Measurements from ENCODE around the gene SIRT4. TPM values are rescaled to one million over a fixed set of nuclear protein-coding genes. Genes with fewer than 3 reads are reported as not detected.

Gene SIRT4
- total RNA-seq, 3 donors from 2014 or later: 0.53 to 3.9 (median 2.8) TPM

GRCh38 chr12:120337730-120338129, 35.6 kb downstream of the SIRT4 start:
- no peak for DNase-seq
- intact Hi-C loops (cut with DNase I, micrococcal nuclease): no loop called here
- H3K36me3 ChIP-seq (ENCODE audit: low read depth): no peaks in the 10 kb centered on the region
- H3K9me3 ChIP-seq: peaks cover 8% of the 10 kb centered on the region
- H3K4me1 ChIP-seq (ENCODE audit: low read depth): no peaks in the 10 kb centered on the region
- no peak overlapping the region for H3K4me3 ChIP-seq
- ATAC-seq: no peak
- TF ChIP-seq CTCF (IDR thresholded peaks at IDR 0.05): no peak

GRCh38 chr12:120339256-120339655, 37.1 kb downstream of the SIRT4 start:
- no peak for TF ChIP-seq CTCF (IDR thresholded peaks at IDR 0.05)
- H3K4me3 ChIP-seq: no peak overlapping the region
- DNase-seq: no peak
- ATAC-seq: no peak
- no peaks in the 10 kb centered on the region for H3K36me3 ChIP-seq (ENCODE audit: low read depth)
- intact Hi-C loops (cut with DNase I, micrococcal nuclease): no loop called here
- H3K9me3 ChIP-seq: peaks cover 8% of the 10 kb centered on the region
- H3K4me1 ChIP-seq (ENCODE audit: low read depth): no peaks in the 10 kb centered on the region

- no peaks in the 10 kb centered on the region for H3K4me1 ChIP-seq (ENCODE audit: low read depth)
- no peak for TF ChIP-seq CTCF (IDR thresholded peaks at IDR 0.05)
- peaks cover 4% of the 10 kb centered on the region for H3K9me3 ChIP-seq
- H3K36me3 ChIP-seq (ENCODE audit: low read depth): no peaks in the 10 kb centered on the region
- intact Hi-C loops (cut with DNase I, micrococcal nuclease): no loop called here
- ATAC-seq (no peak), DNase-seq (no peak)
- H3K4me3 ChIP-seq: no peak overlapping the region
These were observed 40.3 kb downstream of the SIRT4 start for GRCh38 chr12:120342175-120343038.

GRCh38 chr12:120343039-120343537, 41.0 kb downstream of the SIRT4 start:
- DNase-seq: no peak
- Histone ChIP-seq H3K9me3 (peaks cover under 1% of the 10 kb centered on the region), H3K36me3 (ENCODE audit: low read depth) (no peaks in the 10 kb centered on the region), H3K4me1 (ENCODE audit: low read depth) (no peaks in the 10 kb centered on the region), H3K4me3 (no peak overlapping the region)
- no peak for ATAC-seq
- TF ChIP-seq CTCF (IDR thresholded peaks at IDR 0.05): no peak
- intact Hi-C loops (cut with DNase I, micrococcal nuclease): no loop called here

- no peaks in the 10 kb centered on the region for H3K36me3 ChIP-seq (ENCODE audit: low read depth)
These were observed 41.6 kb downstream of the SIRT4 start for GRCh38 chr12:120343692-120344091.

More at GRCh38 chr12:120343692-120344091, 41.6 kb downstream of the SIRT4 start:
- intact Hi-C loops (cut with DNase I, micrococcal nuclease): no loop called here
- DNase-seq (no peak), ATAC-seq (no peak)
- TF ChIP-seq CTCF (IDR thresholded peaks at IDR 0.05): no peak
- Histone ChIP-seq H3K9me3 (no peaks in the 10 kb centered on the region), H3K4me3 (no peak overlapping the region), H3K4me1 (ENCODE audit: low read depth) (no peaks in the 10 kb centered on the region)
